ENCODE data around the gene NEU4. TPM values are rescaled to one million over a fixed set of nuclear protein-coding genes. Genes with fewer than 3 reads are reported as not detected.

The NEU4 gene
- total and polyA plus RNA-seq, 9 of the 15 experiments (the other 6 are each of a cell fraction or from before 2014, with no cell fraction given): 0.01 to 0.40 TPM; not detected in 7

DNA sequence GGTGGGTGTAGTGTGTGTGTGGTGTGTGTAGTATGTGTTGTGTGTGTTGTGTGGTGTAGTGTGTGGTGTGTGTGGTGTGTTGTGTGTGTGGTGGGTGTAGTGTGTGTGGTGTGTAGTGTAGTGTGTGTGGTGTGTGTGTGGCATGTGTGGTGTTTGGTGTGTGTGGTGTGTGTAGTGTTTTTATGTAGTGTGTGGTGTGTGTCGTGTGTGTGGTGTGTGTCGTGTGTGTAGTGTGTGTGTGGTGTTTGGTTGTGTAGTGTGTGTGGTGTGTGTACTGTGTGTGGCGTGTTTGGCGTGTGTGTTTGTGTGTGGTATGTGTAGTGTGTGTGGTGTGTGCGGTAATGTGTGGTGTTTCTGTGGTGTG, 55.8 kb downstream of the NEU4 start:
- no TSS peak for BruUV-seq (replicated peaks)
- Histone ChIP-seq H3K9me3 (replicated peaks; ENCODE audit: control insufficient read depth, insufficient read depth, low read depth, low read length) (peaks cover 4% of the 10 kb centered on the region; the same call in 1 of the 2 replicates), H3K9ac (ENCODE audit: insufficient read depth in 1 of 2, low read depth in 2 of 2, low read length in 2 of 2) (no peak overlapping the region), H2AFZ (ENCODE audit: low read depth, low read length) (no peak overlapping the region), H3K27ac (ENCODE audit: extremely low read depth, low read depth, low read length) (no peak overlapping the region), H3K9me1 (ENCODE audit: control insufficient read depth, insufficient read depth, low read length) (no peaks in the 10 kb centered on the region), H3K79me2 (ENCODE audit: control insufficient read depth, insufficient read depth, low read length) (no peaks in the 10 kb centered on the region), H4K20me1 (replicated peaks; ENCODE audit: control insufficient read depth, insufficient read depth, low read length) (peaks cover 5% of the 10 kb centered on the region), H3K4me2 (ENCODE audit: insufficient read depth, low read length) (no peak overlapping the region), H3K36me3 (ENCODE audit: control insufficient read depth, insufficient read depth, low read length) (no peaks in the 10 kb centered on the region), H3K4me1 (replicated peaks in 1 of 2; ENCODE audit: control insufficient read depth in 2 of 2, insufficient read depth in 2 of 2, low read length in 2 of 2) (peaks cover 5 to 49% of the 10 kb centered on the region in 2 experiments; a peak in 3 of 5 replicates), H3K27me3 (ENCODE audit: control insufficient read depth in 2 of 2, insufficient read depth in 2 of 2, low read length in 2 of 2) (peaks cover 4 to 50% of the 10 kb centered on the region in 2 experiments; a peak in 4 of 5 replicates), H3K4me3 (no peak overlapping the region)
- in situ Hi-C loops (cut with MboI): no loop called here
- FAIRE-seq (no peak), DNase-seq (ENCODE audit: extremely low read depth in 1 of 4, low spot score in 3 of 4) (no peak), ATAC-seq (no peak)
- CTCF ChIA-PET (ENCODE audit: low intra/inter-chr PET ratio): no interaction called here
- POLR2A ChIA-PET: no interaction called here
- intact Hi-C loops (cut with micrococcal nuclease): no loop called here
- WGBS (ENCODE audit: insufficient coverage, low coverage, missing lambda C conversion rate): 6% methylated on average over 2 of the region's 5 CpGs
- TF ChIP-seq FOSL1 (tag; conservative IDR thresholded peaks at IDR 0.05) (no peak), PATZ1 (CRISPR knock-in tag; IDR thresholded peaks at IDR 0.05; ENCODE audit: borderline replicate concordance) (no peak), SRSF1 (IDR thresholded peaks at IDR 0.05; ENCODE audit: low read depth, low read length) (no peak), ARNT (IDR thresholded peaks at IDR 0.05) (no peak), CHD7 (IDR thresholded peaks at IDR 0.05; ENCODE audit: low read depth, low read length) (no peak), CXXC5 (CRISPR knock-in tag; IDR thresholded peaks at IDR 0.05) (no peak), ZNF140 (CRISPR knock-in tag; IDR thresholded peaks at IDR 0.05) (no peak), ZNF507 (tag; conservative IDR thresholded peaks at IDR 0.05) (no peak)
- TF ChIP-seq, protein P1, sequence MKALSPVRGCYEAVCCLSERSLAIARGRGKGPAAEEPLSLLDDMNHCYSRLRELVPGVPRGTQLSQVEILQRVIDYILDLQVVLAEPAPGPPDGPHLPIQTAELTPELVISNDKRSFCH (CRISPR knock-in tag; IDR thresholded peaks at IDR 0.05): no peak
- TF ChIP-seq, protein P1 (tag; IDR thresholded peaks at IDR 0.05): no peak

All from K562 (cell line).